GM12878 (cell line): Measurements from ENCODE around the gene ALAS1. TPM values are rescaled to one million over a fixed set of nuclear protein-coding genes. Genes with fewer than 3 reads are reported as not detected.

ENCODE experiments used
- ATAC-seq: fragments of 200-7000 bp; cut with Tn5 transposase; 3 replicates; pipeline ENCODE4 v1.9.1; 2020; ENCODE audit warnings: mild to moderate bottlenecking, moderate library complexity
- BruUV-seq: library from RNA; stranded (reverse); fragments of 400-500 nt; replicated peaks from 2 replicates; lab custom pipeline; 2021; lab: Mats Ljungman, UMichigan
- CTCF ChIA-PET: fragments of 300-600 bp; sonication (Branson Sonifier 250); formaldehyde crosslinking; extraction: SDS; loops from one replicate; lab custom pipeline; 2021; ENCODE audit warnings: inconsistent platforms; lab: Yijun Ruan, JAX
- POLR2A ChIA-PET: fragments of 350-600 bp; formaldehyde crosslinking; extraction: SDS; loops from one replicate; lab custom pipeline; 2021; ENCODE audit warnings: inconsistent platforms; lab: Charles Lee
- RAD21 ChIA-PET: fragments of 300-600 bp; sonication (Branson Sonifier 250); formaldehyde crosslinking; loops from one replicate; lab custom pipeline; 2023; ENCODE audit warnings: antibody characterized with exemption; ENCODE audit not compliant: unreplicated experiment; lab: Charles Lee
- SMC1A ChIA-PET: fragments of 300-600 bp; sonication (Branson Sonifier 250); formaldehyde crosslinking; loops from one replicate; lab custom pipeline; 2023; ENCODE audit not compliant: unreplicated experiment, uncharacterized antibody; lab: Charles Lee
- DNase-seq: peaks from one replicate; pipeline ENCODE4 v3.0.0-alpha.2; 2011; ENCODE audit warnings: low read depth, low spot score
- FAIRE-seq: peaks from 3 replicates; lab custom pipeline; 2011; peaks lifted over from hg19 to GRCh38; lab: Jason Lieb, UNC
- H2AFZ ChIP-seq: 2 replicates; pipeline ENCODE4 v1.6.0; 2011; ENCODE audit warnings: low read depth, low read length, control low read depth; ENCODE audit not compliant: control insufficient read depth
- H3K27ac ChIP-seq: 2 replicates; pipeline ENCODE4 v1.5.1; 2011; ENCODE audit warnings: control low read depth; ENCODE audit not compliant: control insufficient read depth, insufficient read depth
- H3K27me3 ChIP-seq, 2 experiments: replicated peaks in 1 of 2; 2 replicates each; pipeline versions ENCODE4 v1.6.0 to v1.6.1; 2011; ENCODE audit warnings: low read length in 1 of 2; ENCODE audit not compliant: control insufficient read depth in 2 of 2, insufficient read depth in 2 of 2
- H3K36me3 ChIP-seq, 2 experiments: 2 replicates each; pipeline ENCODE4 v1.5.1; 2011; ENCODE audit warnings: low read length in 1 of 2; ENCODE audit not compliant: control insufficient read depth in 2 of 2, insufficient read depth in 2 of 2
- H3K4me1 ChIP-seq: 2 replicates; pipeline ENCODE4 v1.6.1; 2011; ENCODE audit warnings: mild to moderate bottlenecking, low read length, moderate library complexity, mixed read lengths; ENCODE audit not compliant: control insufficient read depth, insufficient read depth
- H3K4me2 ChIP-seq: 2 replicates; pipeline ENCODE4 v1.6.0; 2011; ENCODE audit warnings: control low read depth; ENCODE audit not compliant: control insufficient read depth, insufficient read depth
- H3K4me3 ChIP-seq: fragments of 200-600 bp; sonication (generic); 2 replicates; pipeline ENCODE4 v1.5.1; 2016
- H3K79me2 ChIP-seq: 2 replicates; pipeline ENCODE4 v1.6.0; 2011; ENCODE audit warnings: low read length; ENCODE audit not compliant: control insufficient read depth, insufficient read depth
- H3K9ac ChIP-seq: 2 replicates; pipeline ENCODE4 v1.8.0; 2011; ENCODE audit warnings: low read length, control low read depth, mixed read lengths; ENCODE audit not compliant: control insufficient read depth, insufficient read depth
- H3K9me3 ChIP-seq: replicated peaks from 3 replicates; pipeline ENCODE4 v1.5.1; 2011; ENCODE audit warnings: mild to moderate bottlenecking, low read length; ENCODE audit not compliant: control insufficient read depth, insufficient read depth
- H4K20me1 ChIP-seq: 2 replicates; pipeline ENCODE4 v1.6.0; 2011; ENCODE audit not compliant: control insufficient read depth, insufficient read depth
- HDGF ChIP-seq: fragments of 450-650 bp; IDR thresholded peaks from 2 replicates; pipeline ENCODE4 v1.6.1; 2016; ENCODE audit warnings: antibody characterized with exemption
- MYC ChIP-seq: IDR thresholded peaks from 2 replicates; pipeline ENCODE4 v1.6.1; 2011; ENCODE audit warnings: mild to moderate bottlenecking, low read length, moderate library complexity, inconsistent platforms; ENCODE audit not compliant: insufficient read depth, insufficient replicate concordance, insufficient read length, severe bottlenecking
- TCF3 ChIP-seq: IDR thresholded peaks from 2 replicates; pipeline ENCODE4 v1.6.1; 2012; ENCODE audit warnings: low read depth, mild to moderate bottlenecking, low read length, borderline replicate concordance; ENCODE audit not compliant: insufficient read depth
- ZNF207 ChIP-seq: fragments of 450-650 bp; IDR thresholded peaks from 2 replicates; pipeline ENCODE4 v1.6.1; 2014; ENCODE audit warnings: antibody characterized with exemption, mild to moderate bottlenecking, borderline replicate concordance
- WGBS: methylation state at CpG from one replicate; pipeline ENCODE4 v1.1.6; 2016; ENCODE audit warnings: low lambda C conversion rate; ENCODE audit not compliant: insufficient replicate concordance, insufficient coverage; ENCODE audit errors: missing lambda C conversion rate; 5-methylcytosine and 5-hydroxymethylcytosine counted together
- in situ Hi-C: fragments of 300-500 bp; cut with MboI; formaldehyde crosslinking; loops from 9 replicates; pipeline ENCODE4 v1.14.3; 2018; ENCODE audit warnings: mixed read lengths
- intact Hi-C: fragments of 100-400 bp; cut with micrococcal nuclease; formaldehyde crosslinking; loops from one replicate; pipeline ENCODE4 v1.14.2; 2022; ENCODE audit not compliant: unreplicated experiment
- polyA plus RNA-seq, 11 experiments: library from polyadenylated mRNA; depleted of rRNA in 4 of 11; unstranded in 6 of 11; stranded (reverse) in 5 of 11; fragments of >200 nt; fragmentation: Nextera tagmentation in 4 of 11; fragmentation: Illumina TruSeq in 1 of 11; extraction: Ambion mirVana in 4 of 11; extraction: Trizol in 1 of 11; gene quantifications; 1 replicate in 1 of 11; 2 replicates in 10 of 11; pipeline versions ENCODE4 v1.2.1 to v1.2.3, GENCODE V29; 2011 to 2016; ENCODE audit warnings: inconsistent platforms in 2 of 11, missing spikeins in 2 of 11, low read depth in 1 of 11
- total RNA-seq, 4 experiments: library from RNA; depleted of rRNA in 3 of 4; stranded (reverse); fragments of >200 nt in 3 of 4; fragmentation: Illumina TruSeq in 1 of 4; extraction: Trizol in 1 of 4; gene quantifications; 2 replicates each; pipeline versions ENCODE4 v1.2.1 to v1.2.3, GENCODE V29; 2013 to 2021
- TF ChIP-seq, protein P1 (sequence below): fragments of 450-650 bp; IDR thresholded peaks from 2 replicates; pipeline ENCODE4 v1.6.1; 2017; ENCODE audit warnings: antibody characterized with exemption, mild to moderate bottlenecking, moderate library complexity
- TF ChIP-seq, protein P2 (sequence below), 3 experiments: IDR thresholded peaks in 2 of 3; conservative IDR thresholded peaks in 1 of 3; 2 replicates each; pipeline ENCODE4 v1.5.1; 2011; ENCODE audit warnings: low read depth in 3 of 3, low read length in 3 of 3, mild to moderate bottlenecking in 3 of 3, control low read depth in 2 of 3, moderate library complexity in 2 of 3, inconsistent platforms in 1 of 3, mixed read lengths in 1 of 3; ENCODE audit not compliant: control insufficient read depth in 2 of 3, insufficient read depth in 1 of 3; ENCODE audit errors: extremely low read depth in 1 of 3
- TF ChIP-seq, protein P3 (sequence below): fragments of 450-650 bp; IDR thresholded peaks from 2 replicates; pipeline ENCODE4 v1.6.1; 2017; ENCODE audit warnings: mild to moderate bottlenecking, moderate library complexity
- TF ChIP-seq, protein P4 (sequence below): fragments of 150-350 bp; IDR thresholded peaks from 2 replicates; pipeline ENCODE4 v1.6.1; 2016; ENCODE audit warnings: low read depth, low read length

ALAS1 gene
- total and polyA plus RNA-seq, 10 of the 15 experiments (the other 5 are each of a cell fraction or from before 2014, with no cell fraction given), result 69.9 to 115 (median 94.1) TPM

DNA sequence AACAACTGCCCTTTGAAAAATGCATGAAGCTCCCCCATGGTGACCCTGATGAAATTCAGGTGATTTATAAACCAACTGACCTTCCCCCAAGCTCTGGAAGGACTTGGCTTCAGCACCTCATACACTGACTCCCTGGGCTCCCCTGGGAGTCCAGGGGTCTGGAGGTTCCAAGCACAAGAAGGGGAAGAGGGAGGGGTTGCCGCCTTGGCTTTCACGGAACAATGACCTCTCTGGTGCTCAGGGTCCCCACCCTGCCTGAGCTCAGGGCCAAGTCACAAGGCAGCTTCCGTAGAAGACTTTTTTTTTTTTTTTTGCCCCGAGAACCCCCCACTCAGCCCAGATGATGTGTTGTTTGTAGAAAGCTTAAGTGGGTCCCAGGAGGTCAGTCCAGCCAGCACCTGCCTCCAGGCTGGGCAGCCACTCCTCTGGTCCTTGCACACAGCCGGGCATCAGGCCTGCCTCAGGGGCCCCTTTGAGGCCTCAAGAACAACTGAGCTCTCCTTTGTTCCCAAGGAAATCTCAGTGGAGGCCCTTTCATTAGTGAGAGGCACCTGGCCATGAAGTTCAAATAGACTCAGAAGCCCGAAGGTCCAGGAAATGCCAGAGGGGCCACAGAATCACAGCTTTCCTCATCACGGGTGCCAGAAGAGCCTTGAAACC is 14.0 kb upstream of the ALAS1 start (continued):
- TF ChIP-seq, protein P1, sequence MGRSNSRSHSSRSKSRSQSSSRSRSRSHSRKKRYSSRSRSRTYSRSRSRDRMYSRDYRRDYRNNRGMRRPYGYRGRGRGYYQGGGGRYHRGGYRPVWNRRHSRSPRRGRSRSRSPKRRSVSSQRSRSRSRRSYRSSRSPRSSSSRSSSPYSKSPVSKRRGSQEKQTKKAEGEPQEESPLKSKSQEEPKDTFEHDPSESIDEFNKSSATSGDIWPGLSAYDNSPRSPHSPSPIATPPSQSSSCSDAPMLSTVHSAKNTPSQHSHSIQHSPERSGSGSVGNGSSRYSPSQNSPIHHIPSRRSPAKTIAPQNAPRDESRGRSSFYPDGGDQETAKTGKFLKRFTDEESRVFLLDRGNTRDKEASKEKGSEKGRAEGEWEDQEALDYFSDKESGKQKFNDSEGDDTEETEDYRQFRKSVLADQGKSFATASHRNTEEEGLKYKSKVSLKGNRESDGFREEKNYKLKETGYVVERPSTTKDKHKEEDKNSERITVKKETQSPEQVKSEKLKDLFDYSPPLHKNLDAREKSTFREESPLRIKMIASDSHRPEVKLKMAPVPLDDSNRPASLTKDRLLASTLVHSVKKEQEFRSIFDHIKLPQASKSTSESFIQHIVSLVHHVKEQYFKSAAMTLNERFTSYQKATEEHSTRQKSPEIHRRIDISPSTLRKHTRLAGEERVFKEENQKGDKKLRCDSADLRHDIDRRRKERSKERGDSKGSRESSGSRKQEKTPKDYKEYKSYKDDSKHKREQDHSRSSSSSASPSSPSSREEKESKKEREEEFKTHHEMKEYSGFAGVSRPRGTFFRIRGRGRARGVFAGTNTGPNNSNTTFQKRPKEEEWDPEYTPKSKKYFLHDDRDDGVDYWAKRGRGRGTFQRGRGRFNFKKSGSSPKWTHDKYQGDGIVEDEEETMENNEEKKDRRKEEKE, result no peak

DNA sequence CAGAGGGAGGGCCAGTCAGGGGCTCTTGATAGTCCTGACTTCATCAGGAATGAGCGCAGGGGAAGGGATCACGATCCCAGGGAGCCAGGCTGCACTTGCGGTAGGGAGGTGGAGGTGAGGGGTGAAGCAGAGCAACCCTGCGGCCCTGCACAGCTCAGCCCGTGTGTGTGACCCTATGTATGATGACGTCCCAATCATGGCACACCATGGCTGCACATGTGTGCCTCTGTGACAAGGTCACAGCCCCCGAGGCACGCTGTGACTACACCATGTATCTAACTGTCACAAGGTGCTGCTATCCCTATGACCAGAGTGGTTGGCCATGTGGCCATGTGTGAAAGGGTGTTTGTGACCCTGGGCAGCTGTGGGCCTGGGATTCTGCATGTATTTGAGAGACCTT is 13.3 kb upstream of the ALAS1 start:
- ChIA-PET RAD21 (no interaction called here), CTCF (interaction anchor here (1.0 to 1.4 kb wide), 2 partner anchors 17 to 18 kb away, joined by 3 to 5 read pairs; no protein-coding TSS in a partner anchor)
- in situ Hi-C loops, result no loop called here
- TF ChIP-seq, protein P2, sequence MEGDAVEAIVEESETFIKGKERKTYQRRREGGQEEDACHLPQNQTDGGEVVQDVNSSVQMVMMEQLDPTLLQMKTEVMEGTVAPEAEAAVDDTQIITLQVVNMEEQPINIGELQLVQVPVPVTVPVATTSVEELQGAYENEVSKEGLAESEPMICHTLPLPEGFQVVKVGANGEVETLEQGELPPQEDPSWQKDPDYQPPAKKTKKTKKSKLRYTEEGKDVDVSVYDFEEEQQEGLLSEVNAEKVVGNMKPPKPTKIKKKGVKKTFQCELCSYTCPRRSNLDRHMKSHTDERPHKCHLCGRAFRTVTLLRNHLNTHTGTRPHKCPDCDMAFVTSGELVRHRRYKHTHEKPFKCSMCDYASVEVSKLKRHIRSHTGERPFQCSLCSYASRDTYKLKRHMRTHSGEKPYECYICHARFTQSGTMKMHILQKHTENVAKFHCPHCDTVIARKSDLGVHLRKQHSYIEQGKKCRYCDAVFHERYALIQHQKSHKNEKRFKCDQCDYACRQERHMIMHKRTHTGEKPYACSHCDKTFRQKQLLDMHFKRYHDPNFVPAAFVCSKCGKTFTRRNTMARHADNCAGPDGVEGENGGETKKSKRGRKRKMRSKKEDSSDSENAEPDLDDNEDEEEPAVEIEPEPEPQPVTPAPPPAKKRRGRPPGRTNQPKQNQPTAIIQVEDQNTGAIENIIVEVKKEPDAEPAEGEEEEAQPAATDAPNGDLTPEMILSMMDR (IDR thresholded peaks at IDR 0.05 in 2 of 3, conservative IDR thresholded peaks at IDR 0.05 in 1 of 3; ENCODE audit: control insufficient read depth in 2 of 3, extremely low read depth in 1 of 3, insufficient read depth in 1 of 3, low read depth in 3 of 3, low read length in 3 of 3), result no peak
- TF ChIP-seq, protein P3, sequence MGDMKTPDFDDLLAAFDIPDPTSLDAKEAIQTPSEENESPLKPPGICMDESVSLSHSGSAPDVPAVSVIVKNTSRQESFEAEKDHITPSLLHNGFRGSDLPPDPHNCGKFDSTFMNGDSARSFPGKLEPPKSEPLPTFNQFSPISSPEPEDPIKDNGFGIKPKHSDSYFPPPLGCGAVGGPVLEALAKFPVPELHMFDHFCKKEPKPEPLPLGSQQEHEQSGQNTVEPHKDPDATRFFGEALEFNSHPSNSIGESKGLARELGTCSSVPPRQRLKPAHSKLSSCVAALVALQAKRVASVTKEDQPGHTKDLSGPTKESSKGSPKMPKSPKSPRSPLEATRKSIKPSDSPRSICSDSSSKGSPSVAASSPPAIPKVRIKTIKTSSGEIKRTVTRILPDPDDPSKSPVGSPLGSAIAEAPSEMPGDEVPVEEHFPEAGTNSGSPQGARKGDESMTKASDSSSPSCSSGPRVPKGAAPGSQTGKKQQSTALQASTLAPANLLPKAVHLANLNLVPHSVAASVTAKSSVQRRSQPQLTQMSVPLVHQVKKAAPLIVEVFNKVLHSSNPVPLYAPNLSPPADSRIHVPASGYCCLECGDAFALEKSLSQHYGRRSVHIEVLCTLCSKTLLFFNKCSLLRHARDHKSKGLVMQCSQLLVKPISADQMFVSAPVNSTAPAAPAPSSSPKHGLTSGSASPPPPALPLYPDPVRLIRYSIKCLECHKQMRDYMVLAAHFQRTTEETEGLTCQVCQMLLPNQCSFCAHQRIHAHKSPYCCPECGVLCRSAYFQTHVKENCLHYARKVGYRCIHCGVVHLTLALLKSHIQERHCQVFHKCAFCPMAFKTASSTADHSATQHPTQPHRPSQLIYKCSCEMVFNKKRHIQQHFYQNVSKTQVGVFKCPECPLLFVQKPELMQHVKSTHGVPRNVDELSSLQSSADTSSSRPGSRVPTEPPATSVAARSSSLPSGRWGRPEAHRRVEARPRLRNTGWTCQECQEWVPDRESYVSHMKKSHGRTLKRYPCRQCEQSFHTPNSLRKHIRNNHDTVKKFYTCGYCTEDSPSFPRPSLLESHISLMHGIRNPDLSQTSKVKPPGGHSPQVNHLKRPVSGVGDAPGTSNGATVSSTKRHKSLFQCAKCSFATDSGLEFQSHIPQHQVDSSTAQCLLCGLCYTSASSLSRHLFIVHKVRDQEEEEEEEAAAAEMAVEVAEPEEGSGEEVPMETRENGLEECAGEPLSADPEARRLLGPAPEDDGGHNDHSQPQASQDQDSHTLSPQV, result no peak
- TF ChIP-seq, protein P4, sequence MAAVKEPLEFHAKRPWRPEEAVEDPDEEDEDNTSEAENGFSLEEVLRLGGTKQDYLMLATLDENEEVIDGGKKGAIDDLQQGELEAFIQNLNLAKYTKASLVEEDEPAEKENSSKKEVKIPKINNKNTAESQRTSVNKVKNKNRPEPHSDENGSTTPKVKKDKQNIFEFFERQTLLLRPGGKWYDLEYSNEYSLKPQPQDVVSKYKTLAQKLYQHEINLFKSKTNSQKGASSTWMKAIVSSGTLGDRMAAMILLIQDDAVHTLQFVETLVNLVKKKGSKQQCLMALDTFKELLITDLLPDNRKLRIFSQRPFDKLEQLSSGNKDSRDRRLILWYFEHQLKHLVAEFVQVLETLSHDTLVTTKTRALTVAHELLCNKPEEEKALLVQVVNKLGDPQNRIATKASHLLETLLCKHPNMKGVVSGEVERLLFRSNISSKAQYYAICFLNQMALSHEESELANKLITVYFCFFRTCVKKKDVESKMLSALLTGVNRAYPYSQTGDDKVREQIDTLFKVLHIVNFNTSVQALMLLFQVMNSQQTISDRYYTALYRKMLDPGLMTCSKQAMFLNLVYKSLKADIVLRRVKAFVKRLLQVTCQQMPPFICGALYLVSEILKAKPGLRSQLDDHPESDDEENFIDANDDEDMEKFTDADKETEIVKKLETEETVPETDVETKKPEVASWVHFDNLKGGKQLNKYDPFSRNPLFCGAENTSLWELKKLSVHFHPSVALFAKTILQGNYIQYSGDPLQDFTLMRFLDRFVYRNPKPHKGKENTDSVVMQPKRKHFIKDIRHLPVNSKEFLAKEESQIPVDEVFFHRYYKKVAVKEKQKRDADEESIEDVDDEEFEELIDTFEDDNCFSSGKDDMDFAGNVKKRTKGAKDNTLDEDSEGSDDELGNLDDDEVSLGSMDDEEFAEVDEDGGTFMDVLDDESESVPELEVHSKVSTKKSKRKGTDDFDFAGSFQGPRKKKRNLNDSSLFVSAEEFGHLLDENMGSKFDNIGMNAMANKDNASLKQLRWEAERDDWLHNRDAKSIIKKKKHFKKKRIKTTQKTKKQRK, result no peak
- TF ChIP-seq MYC (no peak), ZNF207 (no peak), TCF3 (no peak), HDGF (no peak)

More for the DNA sequence above, 13.3 kb upstream of the ALAS1 start:
- Histone ChIP-seq H3K27ac (no peak overlapping the region), H4K20me1 (no peaks in the 10 kb centered on the region), H3K4me3 (no peak overlapping the region), H3K36me3 (no peaks in the 10 kb centered on the region), H3K9me3 (no peaks in the 10 kb centered on the region), H3K27me3 (no peaks in the 10 kb centered on the region), H2AFZ (no peak overlapping the region), H3K79me2 (no peaks in the 10 kb centered on the region), H3K9ac (no peak overlapping the region), H3K4me2 (no peak overlapping the region), H3K4me1 (no peaks in the 10 kb centered on the region)
- intact Hi-C loops, result no loop called here
- BruUV-seq, result no TSS peak
- 56% methylated on average over 8 of the region's 8 CpGs for WGBS
- ChIA-PET POLR2A (no interaction called here), SMC1A (no interaction called here)
- no peak for FAIRE-seq
- ATAC-seq, result no peak
- DNase-seq, result no peak
